Stomach (tissue), 9 donors: ENCODE results near the gene LAYN. TPM values are rescaled to one million over a fixed set of nuclear protein-coding genes. Genes with fewer than 3 reads are reported as not detected.

Source experiments
- DNase-seq, 2 donors: peaks; one replicate each; pipeline versions ENCODE4 v3.0.0 to v3.0.0-alpha.2; 2013 to 2019
- H3K27ac ChIP-seq, 5 donors: fragments of 200-600 bp in 4 of 5; sonication (generic) in 4 of 5; one replicate each; pipeline ENCODE4 v1.5.1; 2013 to 2019; ENCODE audit warnings: mild to moderate bottlenecking in 1 of 5, moderate library complexity in 1 of 5
- H3K27me3 ChIP-seq, 3 donors: fragments of 200-600 bp; sonication (generic); one replicate each; pipeline ENCODE4 v1.5.1; 2017 to 2019; ENCODE audit warnings: mixed run types in 1 of 3
- H3K36me3 ChIP-seq, 4 donors: fragments of 200-600 bp; sonication (generic); 1 replicate in 3 of 4; 2 replicates in 1 of 4; pipeline ENCODE4 v1.5.1; 2016 to 2019
- H3K4me1 ChIP-seq, 4 donors: fragments of 200-600 bp; sonication (generic); one replicate each; pipeline ENCODE4 v1.5.1; 2016 to 2019
- H3K4me3 ChIP-seq, 4 donors: fragments of 200-600 bp; sonication (generic) in 3 of 4; one replicate each; pipeline ENCODE4 v1.5.1; 2016 to 2019; ENCODE audit warnings: mild to moderate bottlenecking in 1 of 4
- H3K9me3 ChIP-seq, 4 donors: fragments of 200-600 bp; sonication (generic); one replicate each; pipeline ENCODE4 v1.5.1; 2016 to 2019
- EP300 ChIP-seq: sonication (generic); formaldehyde crosslinking; IDR thresholded peaks from one replicate; pipeline ENCODE4 v1.6.1; 2017; ENCODE audit warnings: antibody characterized with exemption
- POLR2A ChIP-seq, 4 donors: fragments of 450-650 bp; IDR thresholded peaks; one replicate each; pipeline ENCODE4 v1.6.1; 2016; ENCODE audit warnings: antibody characterized with exemption in 4 of 4, control low read depth in 2 of 4, mild to moderate bottlenecking in 1 of 4, moderate library complexity in 1 of 4
- POLR2AphosphoS5 ChIP-seq, 3 donors: sonication (generic); formaldehyde crosslinking; IDR thresholded peaks; one replicate each; pipeline ENCODE4 v1.6.1; 2016; ENCODE audit warnings: antibody characterized with exemption in 3 of 3
- WGBS, 5 donors: extraction: QIAGEN DNeasy Blood & Tissue Kit in 3 of 5; methylation state at CpG; one replicate each; pipeline versions ENCODE4 v1.1.5 to v1.1.7; 2013 to 2018; 5-methylcytosine and 5-hydroxymethylcytosine counted together
- intact Hi-C: fragments of 100-400 bp; cut with DNase I; formaldehyde crosslinking; loops from one replicate; pipeline ENCODE4 v1.15.1; 2023; ENCODE audit warnings: low total_unique reads
- polyA plus RNA-seq, 3 donors: library from polyadenylated mRNA; stranded (reverse); fragments of 200-250 nt; gene quantifications; one replicate each; pipeline ENCODE4 v1.2.3, GENCODE V29; 2013
- total RNA-seq, 5 donors: library from RNA; depleted of rRNA; stranded (reverse); fragments of >200 nt; gene quantifications; one replicate each; pipeline versions ENCODE4 v1.1.0 to v1.2.3, GENCODE V29; 2014 to 2016
- TF ChIP-seq, protein P1 (sequence below), 7 experiments: fragments of 450-650 bp in 4 of 7; fragments of 200-600 bp in 3 of 7; sonication (generic) in 3 of 7; IDR thresholded peaks; one replicate each; pipeline ENCODE4 v1.5.1; 2016 to 2019; ENCODE audit warnings: antibody characterized with exemption in 7 of 7, control low read depth in 2 of 7, mild to moderate bottlenecking in 1 of 7
- donor health status: healthy with polysubstance abuse.
- donor health status: Bipolar disorder and iron deficiency.
- donor health status: healthy.

Gene LAYN
- total and polyA plus RNA-seq, 8 donors = 0.87 to 54.0 (median 5.6) TPM

GRCh38 chr11:111559800-111560464 is 19.4 kb downstream of the LAYN start:
- Histone ChIP-seq H3K36me3 (peaks cover 0 to 48% (median 3%) of the 10 kb centered on the region in 4 donors), H3K9me3 (peaks cover 0 to 7% (median 0%) of the 10 kb centered on the region in 4 donors), H3K4me3 (no peak overlapping the region), H3K27me3 (no peaks in the 10 kb centered on the region), H3K4me1 (peaks cover 0 to 11% (median 4%) of the 10 kb centered on the region in 4 donors), H3K27ac (peak overlapping the region in 2 of 5 donors; percentile 10 to 49)
- WGBS, 5 donors = 77 to 85% (median 82%) methylated on average over 11 of the region's 11 CpGs
- TF ChIP-seq EP300 (no peak), POLR2A (IDR thresholded peaks at IDR 0.05) (no peak), POLR2AphosphoS5 (IDR thresholded peaks at IDR 0.05) (no peak)
- TF ChIP-seq, protein P1, sequence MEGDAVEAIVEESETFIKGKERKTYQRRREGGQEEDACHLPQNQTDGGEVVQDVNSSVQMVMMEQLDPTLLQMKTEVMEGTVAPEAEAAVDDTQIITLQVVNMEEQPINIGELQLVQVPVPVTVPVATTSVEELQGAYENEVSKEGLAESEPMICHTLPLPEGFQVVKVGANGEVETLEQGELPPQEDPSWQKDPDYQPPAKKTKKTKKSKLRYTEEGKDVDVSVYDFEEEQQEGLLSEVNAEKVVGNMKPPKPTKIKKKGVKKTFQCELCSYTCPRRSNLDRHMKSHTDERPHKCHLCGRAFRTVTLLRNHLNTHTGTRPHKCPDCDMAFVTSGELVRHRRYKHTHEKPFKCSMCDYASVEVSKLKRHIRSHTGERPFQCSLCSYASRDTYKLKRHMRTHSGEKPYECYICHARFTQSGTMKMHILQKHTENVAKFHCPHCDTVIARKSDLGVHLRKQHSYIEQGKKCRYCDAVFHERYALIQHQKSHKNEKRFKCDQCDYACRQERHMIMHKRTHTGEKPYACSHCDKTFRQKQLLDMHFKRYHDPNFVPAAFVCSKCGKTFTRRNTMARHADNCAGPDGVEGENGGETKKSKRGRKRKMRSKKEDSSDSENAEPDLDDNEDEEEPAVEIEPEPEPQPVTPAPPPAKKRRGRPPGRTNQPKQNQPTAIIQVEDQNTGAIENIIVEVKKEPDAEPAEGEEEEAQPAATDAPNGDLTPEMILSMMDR (IDR thresholded peaks at IDR 0.05) = no peak
- intact Hi-C loops = loop anchor here (10.0 kb wide), 1 partner anchor 285 kb away; no protein-coding TSS in a partner anchor
- DNase-seq = no peak

DNA sequence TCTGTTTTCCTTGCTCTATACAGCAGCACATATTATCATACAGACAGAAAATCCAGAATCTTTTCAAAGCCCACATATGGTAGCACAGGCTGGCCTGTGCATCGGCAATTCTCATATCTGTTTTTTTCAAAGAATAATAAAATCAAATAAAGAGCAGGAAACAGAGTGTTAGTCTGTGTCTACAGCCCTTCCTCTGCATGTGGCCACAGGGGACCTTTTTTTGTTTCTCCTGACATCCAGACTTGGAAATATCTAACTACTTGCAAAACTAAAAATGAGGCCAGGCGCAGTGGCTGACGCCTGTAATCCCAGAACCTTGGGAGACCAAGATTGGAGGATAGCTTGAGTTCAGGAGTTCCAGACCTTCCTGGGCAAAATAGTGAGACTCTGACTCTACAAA is 20.3 kb downstream of the LAYN start:
- Histone ChIP-seq H3K4me3 (no peak overlapping the region), H3K9me3 (peaks cover 0 to 7% (median 0%) of the 10 kb centered on the region in 4 donors), H3K27ac (no peak overlapping the region), H3K27me3 (no peaks in the 10 kb centered on the region), H3K4me1 (peaks cover 0 to 11% (median 4%) of the 10 kb centered on the region in 4 donors), H3K36me3 (peaks cover 0 to 41% (median 3%) of the 10 kb centered on the region in 4 donors)
- TF ChIP-seq, protein P1 (IDR thresholded peaks at IDR 0.05) = no peak
- TF ChIP-seq POLR2A (IDR thresholded peaks at IDR 0.05) = no peak
- no peak for TF ChIP-seq POLR2AphosphoS5 (IDR thresholded peaks at IDR 0.05)
- no peak for TF ChIP-seq EP300
- intact Hi-C loops = loop anchor here (10.0 kb wide), 1 partner anchor 284 kb away; no protein-coding TSS in a partner anchor
- 80 to 92% (median 89%) methylated on average over 3 of the region's 3 CpGs for WGBS, 5 donors
- no peak for DNase-seq

DNA sequence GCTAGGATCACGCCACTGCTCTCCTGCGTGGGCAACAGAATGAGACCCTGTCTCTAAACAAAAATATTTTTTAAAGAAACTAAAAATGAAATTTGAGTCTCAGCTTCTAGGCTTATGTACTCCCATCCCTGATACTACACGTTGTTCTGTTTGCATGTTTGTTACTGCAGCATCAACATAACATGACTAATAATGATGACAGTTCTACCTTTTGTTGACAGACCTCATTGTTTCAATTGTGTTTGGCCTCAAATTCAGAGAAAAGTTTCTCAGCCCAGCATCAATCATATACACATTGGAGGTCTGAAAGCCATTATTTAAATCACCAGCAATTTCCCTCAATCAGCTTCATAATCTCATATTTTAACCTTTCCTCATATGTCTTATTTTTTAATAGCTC is 20.8 kb downstream of the LAYN start:
- intact Hi-C loops = loop anchor here (10.0 kb wide), 1 partner anchor 283 kb away; no protein-coding TSS in a partner anchor
- Histone ChIP-seq H3K4me1 (peaks cover 0 to 11% (median 4%) of the 10 kb centered on the region in 4 donors), H3K4me3 (no peak overlapping the region), H3K27me3 (no peaks in the 10 kb centered on the region), H3K9me3 (peaks cover 0 to 2% (median 0%) of the 10 kb centered on the region in 4 donors), H3K36me3 (peaks cover 0 to 36% (median 3%) of the 10 kb centered on the region in 4 donors), H3K27ac (no peak overlapping the region)
- TF ChIP-seq POLR2A (IDR thresholded peaks at IDR 0.05) = no peak
- no peak for DNase-seq
- 79 to 91% (median 81%) methylated on average over 3 of the region's 3 CpGs for WGBS, 5 donors

DNA sequence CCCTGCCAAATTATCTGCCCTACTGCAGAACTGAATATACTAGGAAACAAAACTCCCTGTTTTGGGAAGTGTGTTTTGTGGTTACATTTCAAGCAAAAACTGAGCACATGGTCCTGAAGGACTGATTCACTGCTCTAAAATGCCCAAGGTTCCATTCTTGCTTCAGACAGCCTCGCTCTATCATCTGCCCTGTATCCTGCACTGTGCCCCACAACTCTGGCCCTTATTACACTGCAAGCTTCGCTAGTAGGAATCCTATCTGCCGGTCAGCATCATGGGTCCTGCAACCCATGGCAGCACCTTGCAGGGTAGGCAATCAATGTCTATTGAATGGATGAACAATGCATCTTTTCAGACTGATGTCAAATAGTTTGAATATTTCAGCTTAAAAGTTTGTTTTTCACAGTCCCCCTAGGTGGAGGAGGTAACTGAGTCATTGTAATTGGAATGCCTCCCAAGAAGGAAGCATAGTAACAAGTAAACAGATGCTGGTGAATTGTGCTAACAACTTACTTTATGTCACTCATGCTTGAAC is 21.3 kb downstream of the LAYN start:
- H3K36me3 ChIP-seq = peaks cover 0 to 35% (median 3%) of the 10 kb centered on the region in 4 donors
- intact Hi-C loops = loop anchor here (10.0 kb wide), 1 partner anchor 283 kb away; no protein-coding TSS in a partner anchor
- H3K9me3 ChIP-seq = no peaks in the 10 kb centered on the region
- no peak for DNase-seq
- TF ChIP-seq POLR2AphosphoS5 (IDR thresholded peaks at IDR 0.05) (no peak), POLR2A (IDR thresholded peaks at IDR 0.05) (no peak), EP300 (no peak)
- TF ChIP-seq, protein P1 (IDR thresholded peaks at IDR 0.05) = no peak
- no peak overlapping the region for H3K4me3 ChIP-seq
- no peaks in the 10 kb centered on the region for H3K27me3 ChIP-seq
- H3K4me1 ChIP-seq = peaks cover 0 to 11% (median 4%) of the 10 kb centered on the region in 4 donors
- WGBS, 5 donors = 49 to 92% (median 70%) methylated on average over 3 of the region's 3 CpGs
- no peak overlapping the region for H3K27ac ChIP-seq
